HPDE6-E6E7 (cell line): ENCODE measurements around the gene SPRR2D.
"Not testable (repeated sequence)": the region's sequence is repeated elsewhere in the genome, so short reads cannot be mapped to it uniquely, and the experiment has no call there.

Experiments
- DNase-seq: peaks from one replicate; pipeline ENCODE4 v3.0.0; 2011; ENCODE audit warnings: missing footprints; ENCODE audit errors: extremely low spot score

Gene SPRR2D

GRCh38 chr1:153040950-153041631 is at the start of gene SPRR2D:
SPRR2D (minus strand) TSS chr1:153041120; CDS start chr1:153040346, 774 bp downstream.
- DNase-seq = no peak

- DNase-seq = no peak
Measured at GRCh38 chr1:153087652-153088051, 46.7 kb upstream of the SPRR2D start.

GRCh38 chr1:153081736-153082135 is 40.8 kb upstream of the SPRR2D start:
- DNase-seq = no peak

- no peak for DNase-seq
Measured at GRCh38 chr1:153072806-153073726, 32.1 kb upstream of the SPRR2D start.

GRCh38 chr1:153071511-153071910 is 30.6 kb upstream of the SPRR2D start, which contains the start of gene SPRR2B:
SPRR2B (minus strand) TSS chr1:153071611; CDS start chr1:153070839, 772 bp downstream.
- DNase-seq = no peak

GRCh38 chr1:153070243-153070642 is 29.3 kb upstream of the SPRR2D start:
- no peak for DNase-seq

GRCh38 chr1:153058826-153059784 is 18.2 kb upstream of the SPRR2D start:
- DNase-seq = peak; percentile 12

- no peak for DNase-seq
Measured at GRCh38 chr1:153058154-153058553, 17.2 kb upstream of the SPRR2D start.

GRCh38 chr1:153057375-153057774 is 16.5 kb upstream of the SPRR2D start, which contains the start of gene SPRR2A:
SPRR2A (minus strand) TSS chr1:153057512; CDS start chr1:153056735, 777 bp downstream.
- DNase-seq = no peak

- not testable (repeated sequence) for DNase-seq
Measured at GRCh38 chr1:153056111-153056510, 15.2 kb upstream of the SPRR2D start.

- no peak for DNase-seq
Measured at GRCh38 chr1:153049211-153049610, 8.3 kb upstream of the SPRR2D start.

- DNase-seq = no peak
Measured at GRCh38 chr1:153035211-153035610, 5.7 kb downstream of the SPRR2D start.

GRCh38 chr1:153032677-153033308 is 8.1 kb downstream of the SPRR2D start:
- peak; percentile 84 for DNase-seq

- DNase-seq = no peak
Measured at GRCh38 chr1:153032073-153032472, 8.8 kb downstream of the SPRR2D start.

GRCh38 chr1:153030895-153031294 is 10.0 kb downstream of the SPRR2D start, which contains the start of gene SPRR1B:
SPRR1B (plus strand) TSS chr1:153031203; CDS start chr1:153032346, 1,143 bp downstream.
- DNase-seq = peak; percentile 64

GRCh38 chr1:153028766-153029165 is 12.2 kb downstream of the SPRR2D start:
- no peak for DNase-seq

- peak; percentile 36 for DNase-seq
Measured at GRCh38 chr1:153025797-153026196, 15.1 kb downstream of the SPRR2D start.

GRCh38 chr1:153024413-153024812 is 16.5 kb downstream of the SPRR2D start:
- DNase-seq = no peak

GRCh38 chr1:153023109-153023508 is 17.8 kb downstream of the SPRR2D start:
- DNase-seq = no peak

GRCh38 chr1:153022340-153022739 is 18.6 kb downstream of the SPRR2D start:
- DNase-seq = not testable (repeated sequence)

GRCh38 chr1:153021829-153022228 is 19.1 kb downstream of the SPRR2D start:
- DNase-seq = not testable (repeated sequence)
